ENCODE data around the gene CCN2.

CCN2 gene

GRCh38 chr6:131966443-131966842 lies 15.3 kb upstream of the CCN2 start:
- no peak for DNase-seq

- no peak for DNase-seq
Measured at GRCh38 chr6:131963063-131963462, 11.9 kb upstream of the CCN2 start.

GRCh38 chr6:131960371-131961133 lies 9.4 kb upstream of the CCN2 start:
- DNase-seq: no peak

DNA sequence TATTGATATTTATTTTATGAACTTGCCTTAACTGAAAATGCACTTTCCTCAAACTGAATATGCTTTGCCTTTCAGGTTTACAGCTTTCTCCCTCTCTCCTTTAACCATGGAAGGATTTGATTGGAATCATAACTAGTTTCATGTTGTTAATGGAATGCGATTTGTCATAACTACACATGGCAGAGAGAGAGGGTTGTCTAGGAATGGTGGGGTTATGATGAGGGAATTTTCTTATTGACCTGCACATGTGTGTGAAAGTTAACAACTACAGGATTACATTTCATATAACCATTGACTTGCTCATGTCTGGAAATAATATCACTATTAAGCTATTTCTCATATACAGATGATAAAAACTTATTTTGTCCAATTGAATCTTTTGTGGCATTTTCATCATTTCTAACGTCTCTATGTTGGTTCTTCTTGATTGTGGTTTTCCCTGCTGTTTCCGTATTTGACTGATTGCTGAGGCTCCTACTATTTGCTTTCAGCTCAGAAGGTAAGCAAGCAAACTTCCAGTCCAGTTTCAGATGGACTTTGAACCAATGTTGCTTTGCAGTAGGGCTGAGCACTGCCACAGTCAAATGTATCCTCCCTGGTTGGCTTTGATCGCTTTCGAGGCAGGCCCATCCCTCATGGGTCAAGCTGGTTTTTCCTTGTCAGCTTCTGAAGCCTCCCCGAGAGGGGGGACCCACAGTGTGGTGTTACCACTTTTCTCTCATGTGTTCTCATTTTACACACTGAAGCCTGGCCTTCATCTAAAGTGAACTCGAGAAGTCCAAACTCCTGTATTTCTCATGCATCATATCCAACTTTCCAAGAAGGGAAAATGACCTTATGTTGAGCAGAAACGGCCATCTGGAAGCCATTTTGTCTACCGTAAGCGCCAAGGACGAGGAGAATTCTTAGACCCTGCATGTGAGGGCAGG lies 7.6 kb upstream of the CCN2 start:
- no peak for DNase-seq

- no peak for DNase-seq
Measured at GRCh38 chr6:131958095-131958494, 6.9 kb upstream of the CCN2 start.

DNA sequence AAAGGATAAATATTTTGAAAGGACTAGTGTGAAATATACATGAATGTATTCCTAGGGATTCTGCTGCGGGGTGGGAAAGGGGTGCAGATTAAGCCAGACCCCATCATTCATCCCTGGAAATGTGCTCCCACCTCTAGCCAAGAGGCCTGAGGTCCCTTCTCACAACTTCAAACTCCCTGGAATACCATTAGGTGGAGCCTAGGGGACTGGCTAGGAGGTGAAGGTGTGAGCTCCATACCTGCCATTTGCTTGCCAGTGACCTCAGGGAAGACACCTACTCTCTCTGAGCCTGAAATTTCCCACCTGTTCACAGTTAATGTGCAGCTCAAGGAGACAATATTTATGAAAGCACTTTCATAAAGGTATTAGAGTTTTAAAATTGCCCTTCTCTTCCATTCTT lies 4.7 kb upstream of the CCN2 start:
- DNase-seq: no peak

GRCh38 chr6:131955192-131955591 lies 4.0 kb upstream of the CCN2 start:
- DNase-seq: no peak

DNA sequence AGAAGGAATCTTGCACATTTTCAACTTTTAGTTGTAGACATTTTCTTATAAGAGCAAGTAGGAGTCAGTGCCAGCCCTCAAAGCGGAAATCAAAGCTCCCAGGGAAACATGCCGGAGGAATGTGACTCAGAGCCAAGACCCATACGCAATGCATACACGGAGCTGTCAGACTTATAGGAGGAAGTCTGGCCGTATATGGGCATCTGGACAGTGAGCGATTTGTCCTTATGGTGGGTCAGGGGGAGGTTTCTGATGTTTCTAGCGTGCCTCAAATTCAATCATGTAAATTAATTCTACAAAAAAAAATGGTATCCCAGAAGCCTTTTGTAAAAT lies 3.6 kb upstream of the CCN2 start:
- no peak for DNase-seq

GRCh38 chr6:131954059-131954774 lies 3.0 kb upstream of the CCN2 start:
- DNase-seq: no peak

DNA sequence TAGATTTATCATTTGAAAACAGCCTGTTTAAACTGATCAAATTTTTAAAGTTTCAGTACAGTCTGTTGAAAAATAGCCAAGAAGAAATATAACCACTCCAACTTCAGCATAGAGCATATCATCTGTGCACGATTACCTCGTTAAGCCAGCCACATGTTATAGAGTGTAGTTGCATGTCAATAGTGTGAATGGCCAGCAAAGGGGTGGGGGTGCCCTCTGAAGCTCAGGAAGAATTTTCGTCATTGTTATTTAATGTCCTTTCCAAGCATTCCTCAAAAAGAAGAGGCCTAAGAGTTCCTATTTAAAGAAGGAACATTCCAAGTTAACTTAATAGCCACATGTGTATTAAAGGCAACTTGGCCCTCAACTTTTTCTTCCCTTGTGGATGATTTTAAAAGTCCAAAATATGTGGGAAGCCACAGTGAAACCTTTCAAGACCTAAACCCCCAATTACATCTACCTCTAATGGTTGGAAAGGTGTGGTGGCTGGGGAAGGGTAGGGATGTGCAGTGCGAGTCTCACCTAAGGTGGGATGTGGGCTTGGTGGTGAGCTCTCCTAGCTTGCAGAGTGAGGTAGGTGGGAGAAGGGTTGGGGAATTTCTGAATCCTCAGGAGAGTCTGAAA lies 1.8 kb upstream of the CCN2 start:
- no peak for DNase-seq

DNA sequence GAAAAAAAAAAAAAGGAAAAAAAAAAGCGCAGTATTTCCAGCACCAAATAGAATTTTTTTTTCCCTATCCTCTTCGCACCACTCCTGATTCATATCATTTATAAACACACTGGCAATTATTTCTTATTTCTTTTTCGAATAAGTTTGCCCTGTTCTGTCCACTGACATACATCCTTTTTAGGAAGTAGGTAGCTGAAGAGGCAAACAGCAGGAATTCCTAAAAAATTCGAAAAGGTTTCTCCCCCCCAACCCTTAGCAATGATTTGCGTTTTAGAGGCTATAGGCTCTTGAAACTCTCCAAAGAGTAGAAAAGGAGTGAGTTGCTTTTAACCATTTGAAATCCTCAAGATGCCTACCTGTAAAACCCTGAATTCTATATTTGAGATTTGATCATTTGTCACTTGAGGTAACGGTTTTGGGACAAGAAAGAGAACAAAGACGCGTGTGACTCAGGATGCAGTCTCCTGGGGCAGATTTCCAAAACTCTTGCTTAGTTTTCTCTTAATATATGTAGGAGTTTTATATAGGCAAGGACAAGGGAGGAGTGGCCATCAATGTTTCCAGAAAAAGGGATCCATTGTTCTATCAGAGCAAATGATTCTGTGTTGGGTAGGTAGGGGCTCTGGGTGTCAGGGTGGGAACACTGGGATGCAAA lies 531 bp upstream of the CCN2 start:
- no peak for DNase-seq

DNA sequence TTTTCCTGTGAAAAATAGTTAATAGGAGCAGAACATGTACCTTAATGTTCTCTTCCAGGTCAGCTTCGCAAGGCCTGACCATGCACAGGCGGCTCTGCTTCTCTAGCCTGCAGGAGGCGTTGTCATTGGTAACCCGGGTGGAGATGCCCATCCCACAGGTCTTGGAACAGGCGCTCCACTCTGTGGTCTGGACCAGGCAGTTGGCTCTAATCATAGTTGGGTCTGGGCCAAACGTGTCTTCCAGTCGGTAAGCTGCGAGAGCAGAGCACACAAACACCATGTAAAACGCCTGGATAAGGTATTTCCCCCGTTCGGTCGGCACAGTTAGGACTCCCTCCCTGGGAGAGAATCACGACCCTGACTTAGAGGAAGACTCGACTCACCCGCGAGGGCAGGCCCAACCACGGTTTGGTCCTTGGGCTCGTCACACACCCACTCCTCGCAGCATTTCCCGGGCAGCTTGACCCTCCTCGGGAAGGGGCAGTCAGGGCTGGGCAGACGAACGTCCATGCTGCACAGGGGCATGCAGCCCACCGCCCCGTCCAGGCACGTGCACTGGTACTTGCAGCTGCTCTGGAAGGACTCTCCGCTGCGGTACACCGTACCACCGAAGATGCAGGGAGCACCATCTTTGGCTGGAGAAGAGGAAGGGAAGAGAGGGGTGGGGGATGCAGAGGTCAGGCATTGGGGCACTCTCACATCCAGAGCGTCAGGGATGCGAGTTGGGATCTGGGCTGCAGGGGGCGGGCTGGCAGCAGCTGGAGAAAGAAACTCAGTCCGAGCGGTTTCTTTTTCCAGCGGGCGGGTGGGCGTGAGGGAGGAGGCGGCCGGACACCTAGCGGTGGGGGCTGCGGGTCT lies 1.0 kb downstream of the CCN2 start:
- no peak for DNase-seq

DNA sequence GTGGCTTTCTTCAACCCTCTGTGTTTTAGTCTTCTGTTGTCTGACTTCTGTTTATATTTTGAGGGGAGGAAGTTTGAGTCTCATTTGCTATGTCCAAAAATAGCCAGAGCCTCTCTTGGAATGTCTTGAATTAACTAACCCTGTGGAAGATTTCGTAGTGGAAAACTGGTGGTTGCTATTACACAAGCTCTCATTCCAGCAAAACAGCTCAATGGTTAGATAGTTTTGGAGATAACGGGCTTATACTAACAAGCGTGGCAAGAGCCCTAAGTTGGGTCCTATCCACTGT lies 1.6 kb downstream of the CCN2 start:
- DNase-seq: no peak

- no peak for DNase-seq
Measured at GRCh38 chr6:131948692-131949619, 2.2 kb downstream of the CCN2 start.

- no peak for DNase-seq
Measured at GRCh38 chr6:131947986-131948661, 3.0 kb downstream of the CCN2 start.

- DNase-seq: no peak
Measured at GRCh38 chr6:131946992-131947955, 3.9 kb downstream of the CCN2 start.

- DNase-seq: no peak
Measured at GRCh38 chr6:131946404-131946991, 4.7 kb downstream of the CCN2 start.

DNA sequence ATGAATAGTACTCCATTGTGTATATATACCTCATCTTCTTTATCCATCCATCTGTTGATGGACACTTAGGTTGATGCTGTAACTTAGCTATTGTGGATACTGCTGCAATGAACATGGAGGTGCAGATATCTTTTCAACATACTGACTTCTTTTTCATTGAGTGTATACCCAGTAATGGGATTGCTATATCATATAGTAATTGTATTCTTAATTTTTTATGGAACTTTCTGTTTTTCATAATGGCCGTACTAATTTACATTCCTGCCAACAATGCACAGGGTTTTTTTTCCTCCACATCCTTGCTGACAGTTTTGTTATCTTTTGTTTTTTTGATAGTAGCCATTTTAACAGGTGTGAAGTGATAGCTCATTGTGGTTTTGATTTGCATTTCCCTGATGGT lies 5.2 kb downstream of the CCN2 start:
- no peak for DNase-seq

Measured in activated CD4-positive, alpha-beta T cell treated with anti-CD3 and anti-CD28 coated beads, Interleukin-2, amount 50 U/mL, for 4 hours (primary cell).